ENCODE data around the gene LDLRAD3.

The LDLRAD3 gene

GRCh38 chr11:35962369-35963138, 18.7 kb downstream of the LDLRAD3 start:
- no peak for DNase-seq

DNA sequence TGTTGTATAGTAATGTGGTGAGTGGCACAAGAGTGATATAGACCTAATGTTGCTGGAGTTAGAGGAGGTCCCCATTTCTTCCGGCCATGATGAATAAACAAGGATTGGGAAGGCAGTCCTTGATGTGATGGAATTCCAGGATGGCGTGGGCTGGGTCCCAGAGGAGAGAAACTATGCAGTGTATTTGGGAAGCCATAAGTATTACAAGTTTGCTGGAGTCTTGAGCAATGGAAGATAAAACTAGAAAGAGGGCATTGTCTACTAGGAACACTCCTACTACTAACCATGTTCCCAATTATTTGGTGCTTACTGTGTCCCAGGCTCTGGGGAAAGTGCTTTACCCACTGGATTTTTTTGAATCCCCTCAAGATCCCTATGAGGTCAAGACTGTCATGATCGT, 20.0 kb downstream of the LDLRAD3 start:
- DNase-seq = peak; percentile 56

DNA sequence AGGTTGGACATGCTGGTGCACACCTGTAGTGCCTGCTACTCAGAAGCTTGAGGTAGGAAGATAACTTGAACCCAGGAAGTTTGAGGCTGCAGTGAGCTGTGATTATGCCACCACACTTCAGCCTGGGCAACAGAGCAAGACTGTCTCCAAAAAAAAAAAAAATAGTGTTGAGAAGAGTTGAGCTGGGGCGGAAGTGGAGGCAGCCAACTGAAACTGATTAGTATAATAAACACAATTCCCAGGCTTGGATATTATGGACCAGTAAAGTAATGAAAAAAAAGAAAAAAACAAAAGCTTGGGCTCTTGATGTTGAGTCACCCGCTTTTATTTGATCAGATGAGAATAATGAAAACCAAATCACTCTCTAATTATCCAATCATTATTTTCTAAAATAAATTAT, 21.0 kb downstream of the LDLRAD3 start:
- peak; percentile 22 for DNase-seq

GRCh38 chr11:35967042-35967441, 23.2 kb downstream of the LDLRAD3 start:
- DNase-seq = no peak

GRCh38 chr11:35968386-35969088, 24.7 kb downstream of the LDLRAD3 start:
- peak; percentile 12 for DNase-seq

GRCh38 chr11:35969089-35970042, 25.5 kb downstream of the LDLRAD3 start:
- no peak for DNase-seq

DNA sequence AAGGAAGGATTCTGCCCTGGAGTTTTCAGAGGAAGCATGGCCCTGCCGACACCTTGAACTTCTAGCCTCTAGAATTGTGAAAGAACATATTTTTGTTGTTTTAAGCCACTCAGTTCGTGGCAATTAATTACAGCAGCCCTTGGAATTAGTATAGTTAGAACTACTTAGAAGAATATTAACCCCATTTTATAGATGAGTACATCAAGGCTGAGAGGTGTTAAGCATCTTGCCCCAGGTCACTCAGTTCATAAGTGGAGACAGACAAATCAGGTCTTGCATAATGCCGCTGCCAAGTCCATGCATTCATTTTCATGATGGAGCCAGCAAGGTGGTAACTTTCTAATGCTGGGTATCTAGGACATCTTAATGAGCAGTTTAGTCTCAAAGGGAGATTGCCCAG, 26.6 kb downstream of the LDLRAD3 start:
- DNase-seq = no peak

DNA sequence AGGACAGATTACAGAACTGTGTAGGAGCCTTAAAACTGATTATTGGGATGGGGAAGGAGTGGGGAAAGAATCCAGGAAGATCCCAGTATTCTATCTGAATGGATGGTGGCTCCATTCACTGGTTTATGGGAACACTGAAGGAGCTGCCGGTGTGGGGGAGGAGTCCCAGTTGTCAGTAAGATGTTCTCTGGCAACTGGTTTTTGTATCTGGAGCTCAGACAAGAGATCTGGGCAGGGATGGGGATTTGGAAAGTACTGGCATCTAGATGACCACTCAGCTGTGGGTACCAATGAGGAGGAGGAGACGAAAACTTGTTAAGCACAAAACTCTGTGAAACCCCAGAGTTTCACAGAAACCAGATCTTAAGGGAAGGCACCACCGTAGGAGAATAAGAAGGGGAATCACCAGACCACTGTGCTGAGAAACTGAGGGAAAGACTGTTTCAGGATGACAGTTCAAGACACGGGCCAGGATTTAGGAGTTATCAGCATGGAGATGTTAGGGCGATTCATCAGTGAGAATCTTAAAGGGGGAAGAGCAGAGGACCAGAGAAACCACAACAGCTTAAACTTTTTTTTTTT, 28.1 kb downstream of the LDLRAD3 start:
- no peak for DNase-seq

GRCh38 chr11:35974882-35975589, 31.2 kb downstream of the LDLRAD3 start:
- DNase-seq = no peak

DNA sequence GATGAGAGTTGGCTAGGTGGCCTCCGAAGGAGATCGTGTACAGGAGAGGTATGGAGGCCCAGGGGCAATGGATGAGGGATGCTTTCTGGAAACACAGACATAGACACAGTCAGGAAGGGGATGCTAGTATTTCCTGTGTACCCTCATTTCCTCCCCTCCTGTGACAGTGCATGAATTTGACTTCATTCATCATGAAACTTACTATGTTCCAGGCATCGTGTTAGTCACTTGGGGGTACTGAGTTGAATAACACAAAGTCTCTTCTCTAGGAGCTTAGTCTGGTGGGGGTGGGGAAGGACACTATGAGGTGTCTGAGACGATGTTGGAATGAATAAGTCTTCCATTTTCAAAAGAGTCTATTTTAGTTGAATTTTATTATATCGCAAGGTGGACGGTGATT, 32.6 kb downstream of the LDLRAD3 start:
- no peak for DNase-seq

DNA sequence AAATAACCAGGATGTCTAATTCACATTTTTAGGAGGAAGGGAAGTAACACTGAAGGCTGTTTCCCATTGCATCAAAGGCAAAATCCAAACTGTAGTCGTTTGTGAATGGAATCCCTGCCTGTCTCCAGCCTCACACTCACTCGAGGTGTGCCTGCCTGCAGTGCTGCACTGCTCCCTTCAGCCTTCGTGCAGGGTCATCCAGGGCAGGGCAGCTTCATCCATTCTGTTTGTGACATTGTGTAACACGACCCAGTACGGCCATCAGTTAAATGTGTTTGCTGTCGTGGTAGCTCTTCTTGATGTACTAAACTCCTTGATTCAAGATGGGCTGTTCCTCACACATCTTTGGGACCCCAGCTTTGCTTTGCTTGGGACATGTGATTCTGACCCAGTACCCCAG, 34.3 kb downstream of the LDLRAD3 start:
- DNase-seq = no peak

DNA sequence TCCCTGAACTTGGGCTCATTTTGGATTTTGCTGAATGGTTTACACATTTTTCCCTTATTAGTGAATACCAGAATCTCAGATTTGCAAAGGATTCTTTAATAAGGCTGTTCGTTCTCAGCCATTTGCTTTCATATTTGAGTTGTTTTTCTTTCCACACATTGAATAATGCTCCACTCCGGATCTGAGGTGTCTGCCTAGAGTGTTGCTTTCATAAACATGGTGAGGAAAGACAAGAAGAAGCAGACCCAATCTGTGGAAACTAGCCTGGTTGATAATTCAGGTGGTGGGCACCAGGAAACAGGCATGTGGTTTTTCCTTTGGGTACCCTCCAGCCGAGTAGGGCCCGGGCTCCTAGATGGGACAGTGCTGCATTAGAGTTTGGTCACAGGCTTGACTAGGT, 35.0 kb downstream of the LDLRAD3 start:
- DNase-seq = no peak

- no peak for DNase-seq
Measured at GRCh38 chr11:35980686-35981390, 37.0 kb downstream of the LDLRAD3 start.

- no peak for DNase-seq
Measured at GRCh38 chr11:35981581-35981980, 37.7 kb downstream of the LDLRAD3 start.

DNA sequence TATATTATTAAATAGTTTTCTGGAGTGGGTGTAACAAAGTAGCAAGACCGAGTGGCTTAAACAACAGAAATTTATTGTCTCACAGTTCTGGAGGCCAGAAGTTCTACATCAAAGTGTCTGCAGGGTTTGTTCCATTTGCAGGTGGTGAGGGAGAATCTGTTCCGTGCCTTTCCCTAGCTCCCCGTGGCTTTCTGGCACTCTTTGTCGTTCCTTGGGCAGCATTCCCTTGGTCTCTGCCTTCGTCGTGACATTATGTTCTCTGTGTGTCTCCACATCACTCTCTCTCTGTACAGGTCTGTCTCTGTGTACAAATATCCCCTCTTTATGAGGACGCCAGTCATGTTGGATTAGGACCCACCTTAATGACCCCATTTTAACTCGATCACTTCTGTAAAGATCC, 38.2 kb downstream of the LDLRAD3 start:
- no peak for DNase-seq

- no peak for DNase-seq
Measured at GRCh38 chr11:35983981-35984380, 40.1 kb downstream of the LDLRAD3 start.

DNA sequence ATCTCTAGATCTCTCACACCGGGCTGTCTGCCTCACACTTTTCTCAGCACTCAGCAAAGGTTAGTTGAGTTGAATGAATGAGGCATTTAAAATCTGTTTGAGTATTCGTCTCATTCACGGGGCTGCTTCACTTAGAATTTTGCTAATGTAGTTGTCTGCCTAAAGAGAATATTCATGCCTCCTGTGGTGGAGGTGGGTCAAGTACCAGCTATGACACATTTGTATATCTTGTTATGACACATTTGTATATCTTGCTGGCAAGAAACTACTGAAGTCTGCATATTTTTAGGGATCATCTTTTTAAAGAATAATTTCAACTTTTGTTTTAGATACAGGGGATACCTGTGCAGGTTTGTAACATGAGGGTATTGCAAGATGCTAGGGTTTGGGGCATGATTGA, 43.1 kb downstream of the LDLRAD3 start:
- DNase-seq = no peak

- DNase-seq = peak; percentile 22
Measured at GRCh38 chr11:35990170-35990569, 46.3 kb downstream of the LDLRAD3 start.

- no peak for DNase-seq
Measured at GRCh38 chr11:35990816-35991215, 47.0 kb downstream of the LDLRAD3 start.

DNA sequence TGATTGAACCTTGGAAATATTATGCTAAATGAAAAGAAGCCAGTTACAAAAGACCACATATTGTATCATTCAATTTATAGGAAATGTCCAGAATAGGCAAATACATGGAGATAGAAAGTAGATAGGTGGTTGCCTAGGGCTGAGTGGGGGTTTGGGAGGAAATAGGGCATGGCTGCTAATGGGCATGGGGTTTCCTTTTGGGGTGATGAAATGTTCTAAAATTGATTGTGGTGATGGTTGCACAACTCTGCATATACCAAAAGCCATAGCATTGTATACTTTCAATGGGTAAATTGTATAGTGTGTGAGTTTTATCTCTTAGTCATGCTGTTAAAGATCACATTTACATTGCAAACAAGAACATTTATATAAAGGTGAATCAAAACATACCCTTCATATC, 48.7 kb downstream of the LDLRAD3 start:
- DNase-seq = no peak

DNA sequence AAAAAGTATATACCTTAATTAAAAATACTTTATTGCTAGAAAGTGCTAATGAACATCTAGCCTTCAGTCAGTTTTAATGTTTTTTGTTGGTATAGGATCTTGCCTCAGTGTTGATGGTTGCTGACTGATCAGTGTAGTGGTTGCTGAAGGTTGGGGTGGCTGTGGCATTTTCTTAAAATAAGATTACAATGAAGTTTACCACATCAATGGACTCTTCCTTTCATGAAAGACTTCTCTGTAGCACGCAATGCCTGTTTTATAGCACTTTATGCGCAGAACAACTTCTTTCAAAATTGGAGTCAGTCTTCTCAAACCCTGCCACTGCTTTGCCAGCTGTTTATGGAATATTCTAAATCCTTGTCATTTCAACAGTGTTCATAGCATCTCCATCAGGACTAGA, 50.6 kb downstream of the LDLRAD3 start:
- no peak for DNase-seq

Data from fibroblast of skin of scalp (primary cell).